GM11168 (cell line): Measurements from ENCODE around the gene TAF1B.

ENCODE experiments used
- in situ Hi-C: fragments of 300-500 bp; cut with MboI; formaldehyde crosslinking; loops from one replicate; pipeline ENCODE4 v1.12.0; 2022; ENCODE audit warnings: low sequenced_read_pairs; ENCODE audit not compliant: unreplicated experiment

The TAF1B gene

GRCh38 chr2:9843229-9844035 lies at the start of gene TAF1B:
TAF1B (plus strand) TSS chr2:9843474; CDS start chr2:9843542, 68 bp downstream.
- in situ Hi-C loops, result no loop called here

- in situ Hi-C loops, result no loop called here
These were observed 49.2 kb upstream of the TAF1B start for GRCh38 chr2:9793918-9794717.

- in situ Hi-C loops, result no loop called here
These were observed 48.2 kb upstream of the TAF1B start for GRCh38 chr2:9795071-9795470.

- in situ Hi-C loops, result no loop called here
These were observed 46.9 kb upstream of the TAF1B start for GRCh38 chr2:9796056-9797010.

GRCh38 chr2:9797086-9797485 lies 46.2 kb upstream of the TAF1B start:
- in situ Hi-C loops, result no loop called here

GRCh38 chr2:9797681-9798556 lies 45.4 kb upstream of the TAF1B start:
- in situ Hi-C loops, result no loop called here

GRCh38 chr2:9799011-9799596 lies 44.2 kb upstream of the TAF1B start:
- in situ Hi-C loops, result no loop called here

- in situ Hi-C loops, result loop anchor here (25.0 kb wide), 1 partner anchor 237 kb away; the partner anchor contains the start of gene KLF11
These were observed 43.3 kb upstream of the TAF1B start for GRCh38 chr2:9799729-9800632.

- in situ Hi-C loops, result loop anchor here (25.0 kb wide), 1 partner anchor 237 kb away; the partner anchor contains the start of gene KLF11
These were observed 42.7 kb upstream of the TAF1B start for GRCh38 chr2:9800639-9800974.

- in situ Hi-C loops, result loop anchor here (25.0 kb wide), 1 partner anchor 236 kb away; the partner anchor contains the start of gene KLF11
These were observed 42.1 kb upstream of the TAF1B start for GRCh38 chr2:9800975-9801726.

- in situ Hi-C loops, result loop anchor here (25.0 kb wide), 1 partner anchor 235 kb away; the partner anchor contains the start of gene KLF11
These were observed 40.7 kb upstream of the TAF1B start for GRCh38 chr2:9802576-9802993.

- in situ Hi-C loops, result loop anchor here (25.0 kb wide), 1 partner anchor 234 kb away; the partner anchor contains the start of gene KLF11
These were observed 40.1 kb upstream of the TAF1B start for GRCh38 chr2:9803023-9803805.

GRCh38 chr2:9805435-9806297 lies 37.6 kb upstream of the TAF1B start:
- in situ Hi-C loops, result loop anchor here (25.0 kb wide), 1 partner anchor 232 kb away; the partner anchor contains the start of gene KLF11

GRCh38 chr2:9806298-9806610 lies 37.0 kb upstream of the TAF1B start:
- in situ Hi-C loops, result loop anchor here (25.0 kb wide), 1 partner anchor 231 kb away; the partner anchor contains the start of gene KLF11

GRCh38 chr2:9806656-9807055 lies 36.6 kb upstream of the TAF1B start:
- in situ Hi-C loops, result loop anchor here (25.0 kb wide), 1 partner anchor 231 kb away; the partner anchor contains the start of gene KLF11
